ENCODE measurements around the gene EFNB2. TPM values are rescaled to one million over a fixed set of nuclear protein-coding genes. Genes with fewer than 3 reads are reported as not detected.

EFNB2 gene
- total RNA-seq, 2 donors from 2014 or later: 15.5 to 17.4 TPM

DNA sequence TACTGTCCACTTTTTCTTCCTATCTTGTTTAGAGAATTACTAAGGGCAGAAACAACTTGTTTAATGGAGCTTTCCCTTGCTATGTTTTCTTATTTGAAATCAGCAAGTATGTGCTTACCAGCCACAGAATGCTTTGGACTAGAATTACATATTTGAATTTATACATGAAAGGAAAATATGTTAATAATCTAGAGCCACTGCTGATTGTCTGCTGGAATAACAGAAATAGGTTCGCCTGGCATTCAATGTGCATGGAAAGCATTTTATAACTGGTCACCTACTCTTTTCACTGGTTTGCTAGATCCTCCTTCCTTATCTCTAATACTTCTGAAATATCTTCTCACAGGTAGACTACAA, 8.0 kb downstream of the EFNB2 start:
- Histone ChIP-seq H3K36me3 (no peaks in the 10 kb centered on the region), H3K9me3 (no peaks in the 10 kb centered on the region), H3K4me1 (peaks cover 0 to 2% of the 10 kb centered on the region in 2 donors), H3K27me3 (no peaks in the 10 kb centered on the region), H3K27ac (no peak overlapping the region), H3K4me3 (no peak overlapping the region)
- DNase-seq (ENCODE audit: low spot score): no peak
- TF ChIP-seq, protein P1, sequence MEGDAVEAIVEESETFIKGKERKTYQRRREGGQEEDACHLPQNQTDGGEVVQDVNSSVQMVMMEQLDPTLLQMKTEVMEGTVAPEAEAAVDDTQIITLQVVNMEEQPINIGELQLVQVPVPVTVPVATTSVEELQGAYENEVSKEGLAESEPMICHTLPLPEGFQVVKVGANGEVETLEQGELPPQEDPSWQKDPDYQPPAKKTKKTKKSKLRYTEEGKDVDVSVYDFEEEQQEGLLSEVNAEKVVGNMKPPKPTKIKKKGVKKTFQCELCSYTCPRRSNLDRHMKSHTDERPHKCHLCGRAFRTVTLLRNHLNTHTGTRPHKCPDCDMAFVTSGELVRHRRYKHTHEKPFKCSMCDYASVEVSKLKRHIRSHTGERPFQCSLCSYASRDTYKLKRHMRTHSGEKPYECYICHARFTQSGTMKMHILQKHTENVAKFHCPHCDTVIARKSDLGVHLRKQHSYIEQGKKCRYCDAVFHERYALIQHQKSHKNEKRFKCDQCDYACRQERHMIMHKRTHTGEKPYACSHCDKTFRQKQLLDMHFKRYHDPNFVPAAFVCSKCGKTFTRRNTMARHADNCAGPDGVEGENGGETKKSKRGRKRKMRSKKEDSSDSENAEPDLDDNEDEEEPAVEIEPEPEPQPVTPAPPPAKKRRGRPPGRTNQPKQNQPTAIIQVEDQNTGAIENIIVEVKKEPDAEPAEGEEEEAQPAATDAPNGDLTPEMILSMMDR (IDR thresholded peaks at IDR 0.05): no peak

DNA sequence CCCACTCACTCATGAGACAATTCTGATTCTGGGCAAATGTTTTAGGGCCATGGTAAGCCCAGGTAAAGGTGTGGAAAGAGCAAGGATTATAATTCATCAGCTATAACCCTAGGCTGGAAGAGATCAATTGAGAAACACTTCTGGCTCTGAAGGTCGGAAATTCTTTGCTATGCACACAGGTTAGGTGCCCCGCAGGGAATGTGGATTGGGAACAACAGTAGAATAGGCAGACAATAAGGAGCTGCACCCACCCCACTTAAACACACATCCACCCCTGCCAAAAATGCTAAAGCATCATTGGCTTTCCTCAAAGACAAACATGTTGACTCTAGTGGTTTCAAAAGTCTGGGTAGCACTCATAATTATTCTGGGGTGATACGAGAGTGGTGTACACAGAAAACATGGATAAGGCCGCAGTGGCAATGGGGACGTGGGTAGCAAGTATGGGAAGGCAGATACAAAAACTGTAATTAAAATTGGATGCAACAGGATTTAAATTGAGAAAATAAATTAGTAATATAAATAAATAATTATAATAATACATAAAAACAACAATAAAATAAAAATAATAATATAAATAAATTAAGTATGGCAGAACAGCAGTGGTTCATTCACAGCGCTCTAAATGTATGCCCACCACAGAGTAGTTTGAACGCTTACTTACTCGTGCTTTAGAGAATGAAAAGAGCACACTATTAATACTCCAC, 8.6 kb downstream of the EFNB2 start:
- Histone ChIP-seq H3K27me3 (no peaks in the 10 kb centered on the region), H3K9me3 (no peaks in the 10 kb centered on the region), H3K27ac (no peak overlapping the region), H3K4me3 (no peak overlapping the region), H3K4me1 (no peaks in the 10 kb centered on the region), H3K36me3 (no peaks in the 10 kb centered on the region)
- DNase-seq (ENCODE audit: low spot score): no peak
- TF ChIP-seq, protein P1 (IDR thresholded peaks at IDR 0.05): no peak

DNA sequence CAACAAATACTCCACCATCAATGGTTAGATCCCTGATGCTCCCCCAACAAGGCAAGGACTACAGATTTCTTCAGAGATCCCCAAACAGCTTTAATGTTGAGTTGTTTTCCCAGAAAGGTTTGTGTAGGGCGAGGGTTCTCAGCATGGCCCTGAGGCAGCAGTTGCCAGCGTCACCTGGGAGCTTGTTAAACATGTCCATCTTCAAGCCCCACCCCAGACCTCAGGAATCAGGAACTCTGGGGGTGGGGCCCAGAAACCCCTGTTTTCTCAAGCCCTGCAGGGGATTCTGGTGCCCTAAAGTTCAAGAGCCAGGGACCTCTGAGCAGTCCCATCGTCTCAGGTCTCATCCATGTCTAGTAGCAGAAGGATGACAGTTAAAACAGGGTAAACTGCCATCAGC, 9.6 kb downstream of the EFNB2 start:
- Histone ChIP-seq H3K9me3 (no peaks in the 10 kb centered on the region), H3K27ac (no peak overlapping the region), H3K4me3 (no peak overlapping the region), H3K4me1 (no peaks in the 10 kb centered on the region), H3K36me3 (no peaks in the 10 kb centered on the region), H3K27me3 (no peaks in the 10 kb centered on the region)
- no peak for DNase-seq (ENCODE audit: low spot score)
- TF ChIP-seq, protein P1 (IDR thresholded peaks at IDR 0.05): no peak

DNA sequence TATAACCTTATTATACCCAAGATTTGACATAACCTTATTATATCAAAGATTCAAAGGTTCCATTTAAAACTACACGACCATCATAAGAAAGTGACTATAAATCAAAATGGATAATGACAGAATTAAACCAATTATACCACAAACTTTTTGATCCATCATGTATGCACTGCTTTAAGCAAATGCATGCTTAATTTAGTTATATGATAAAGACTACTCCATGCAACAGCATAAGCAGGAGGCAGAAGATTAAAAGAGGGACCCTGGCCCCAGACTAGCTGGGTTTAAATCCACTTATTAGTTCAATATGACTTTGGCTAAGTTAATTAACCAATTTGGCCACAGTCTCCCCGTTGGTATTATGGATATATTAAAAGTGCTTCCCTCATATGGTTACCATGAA, 11.4 kb downstream of the EFNB2 start:
- Histone ChIP-seq H3K27me3 (no peaks in the 10 kb centered on the region), H3K36me3 (no peaks in the 10 kb centered on the region), H3K27ac (no peak overlapping the region), H3K9me3 (no peaks in the 10 kb centered on the region), H3K4me3 (no peak overlapping the region), H3K4me1 (no peaks in the 10 kb centered on the region)
- no peak for DNase-seq (ENCODE audit: low spot score)
- TF ChIP-seq, protein P1 (IDR thresholded peaks at IDR 0.05): no peak

DNA sequence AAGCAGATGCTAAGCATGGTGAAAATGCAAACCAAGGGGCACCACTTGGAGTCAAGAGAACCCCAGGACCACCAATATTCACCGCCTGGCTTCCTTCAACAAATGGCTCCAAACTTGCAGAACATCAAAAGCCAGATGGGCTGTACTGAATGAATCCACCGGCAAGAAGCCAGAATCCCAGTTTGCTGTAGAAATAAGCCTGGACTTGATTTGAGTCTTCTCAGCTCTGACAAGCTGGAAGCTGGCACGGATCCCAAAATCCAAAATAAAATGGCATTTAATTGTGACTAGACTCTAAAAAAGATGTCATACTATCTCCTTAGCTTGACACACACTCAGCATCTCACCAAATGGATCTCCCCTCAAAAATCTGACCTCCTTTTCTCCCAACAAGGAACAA, 11.9 kb downstream of the EFNB2 start:
- TF ChIP-seq, protein P1 (IDR thresholded peaks at IDR 0.05): no peak
- Histone ChIP-seq H3K27ac (no peak overlapping the region), H3K36me3 (no peaks in the 10 kb centered on the region), H3K4me3 (no peak overlapping the region), H3K4me1 (no peaks in the 10 kb centered on the region), H3K9me3 (no peaks in the 10 kb centered on the region), H3K27me3 (no peaks in the 10 kb centered on the region)
- DNase-seq (ENCODE audit: low spot score): no peak

All from right atrium auricular region (tissue), 2 donors.